IPS-20b (cell line): Measurements from ENCODE around the gene C17orf75.
A peak's percentile ranks its signal among the peaks of the same experiment; 100 is the strongest.

Source experiments
- H3K27ac ChIP-seq: one replicate; pipeline ENCODE4 v1.5.1; 2013; ENCODE audit warnings: low read length
- H3K27me3 ChIP-seq: 2 replicates; pipeline ENCODE4 v1.6.1; 2013; ENCODE audit warnings: mild to moderate bottlenecking, low read length, inconsistent platforms; ENCODE audit not compliant: insufficient read depth
- H3K36me3 ChIP-seq: 2 replicates; pipeline ENCODE4 v1.6.1; 2013; ENCODE audit warnings: low read depth, mild to moderate bottlenecking, inconsistent platforms, low read length, moderate library complexity; ENCODE audit not compliant: insufficient read depth
- H3K4me1 ChIP-seq: 2 replicates; pipeline ENCODE4 v1.6.1; 2013; ENCODE audit warnings: mild to moderate bottlenecking, control low read depth, inconsistent platforms, low read length, moderate library complexity; ENCODE audit not compliant: insufficient read depth
- H3K4me3 ChIP-seq: 2 replicates; pipeline ENCODE4 v1.5.1; 2013; ENCODE audit warnings: mild to moderate bottlenecking, low read length, inconsistent platforms
- H3K9ac ChIP-seq: 2 replicates; pipeline ENCODE4 v1.6.1; 2013; ENCODE audit warnings: low read depth, mild to moderate bottlenecking, inconsistent platforms, low read length, moderate library complexity
- H3K9me3 ChIP-seq: 2 replicates; pipeline ENCODE4 v1.6.1; 2013; ENCODE audit warnings: mild to moderate bottlenecking, low read depth, low read length, inconsistent platforms; ENCODE audit not compliant: insufficient read depth

C17orf75 gene

DNA sequence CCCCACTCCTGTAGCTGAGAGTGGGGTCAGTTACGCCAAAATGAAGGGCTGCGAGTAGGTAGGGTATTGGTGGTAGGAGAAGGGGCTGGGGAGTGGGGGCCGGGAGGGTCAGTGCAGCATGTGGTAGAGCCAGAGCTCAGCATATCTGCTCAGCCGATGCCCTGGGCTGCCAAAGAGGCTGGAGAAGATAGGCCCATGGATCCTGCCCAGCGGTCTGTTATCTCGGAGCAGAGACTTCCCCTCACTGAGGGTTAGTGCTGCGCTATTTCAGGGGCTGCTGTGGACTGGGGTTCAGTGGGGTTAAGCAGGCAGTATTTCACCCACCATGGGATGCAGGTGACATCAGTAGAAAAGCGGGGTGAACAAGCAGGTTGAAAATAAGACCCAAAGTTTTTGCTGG lies 56.7 kb downstream of the C17orf75 start:
- H3K9me3 ChIP-seq: no peaks in the 10 kb centered on the region
- no peaks in the 10 kb centered on the region for H3K36me3 ChIP-seq
- H3K27ac ChIP-seq: no peak overlapping the region
- H3K4me3 ChIP-seq: no peak overlapping the region
- H3K4me1 ChIP-seq: peaks cover 40% of the 10 kb centered on the region
- H3K27me3 ChIP-seq: no peaks in the 10 kb centered on the region
- H3K9ac ChIP-seq: no peak overlapping the region

GRCh38 chr17:32283745-32284201 lies 58.2 kb downstream of the C17orf75 start:
- H3K27me3 ChIP-seq: peaks cover 7% of the 10 kb centered on the region
- H3K9me3 ChIP-seq: no peaks in the 10 kb centered on the region
- H3K4me1 ChIP-seq: peaks cover 35% of the 10 kb centered on the region
- no peaks in the 10 kb centered on the region for H3K36me3 ChIP-seq
- no peak overlapping the region for H3K9ac ChIP-seq
- H3K4me3 ChIP-seq: no peak overlapping the region
- H3K27ac ChIP-seq: no peak overlapping the region

- peaks cover 33% of the 10 kb centered on the region; the same call in 1 of the 2 replicates for H3K4me1 ChIP-seq
- peaks cover 23% of the 10 kb centered on the region for H3K27me3 ChIP-seq
- no peak overlapping the region for H3K4me3 ChIP-seq
- peak overlapping the region; percentile 5 for H3K27ac ChIP-seq
- no peaks in the 10 kb centered on the region for H3K9me3 ChIP-seq
- no peaks in the 10 kb centered on the region for H3K36me3 ChIP-seq
- peak overlapping the region; percentile 22; the same call in 1 of the 2 replicates for H3K9ac ChIP-seq
Observed at GRCh38 chr17:32281011-32281451, 60.9 kb downstream of the C17orf75 start.

- H3K9me3 ChIP-seq: no peaks in the 10 kb centered on the region
- no peaks in the 10 kb centered on the region for H3K36me3 ChIP-seq
- peak overlapping the region; percentile 24; the same call in 1 of the 2 replicates for H3K9ac ChIP-seq
- peak overlapping the region; percentile 53; the same call in 1 of the 2 replicates for H3K4me3 ChIP-seq
- H3K4me1 ChIP-seq: peaks cover 41% of the 10 kb centered on the region; the same call in 1 of the 2 replicates
- H3K27me3 ChIP-seq: peaks cover 23% of the 10 kb centered on the region
- peak overlapping the region; percentile 69 for H3K27ac ChIP-seq
Observed at GRCh38 chr17:32279891-32280716, 61.9 kb downstream of the C17orf75 start.

DNA sequence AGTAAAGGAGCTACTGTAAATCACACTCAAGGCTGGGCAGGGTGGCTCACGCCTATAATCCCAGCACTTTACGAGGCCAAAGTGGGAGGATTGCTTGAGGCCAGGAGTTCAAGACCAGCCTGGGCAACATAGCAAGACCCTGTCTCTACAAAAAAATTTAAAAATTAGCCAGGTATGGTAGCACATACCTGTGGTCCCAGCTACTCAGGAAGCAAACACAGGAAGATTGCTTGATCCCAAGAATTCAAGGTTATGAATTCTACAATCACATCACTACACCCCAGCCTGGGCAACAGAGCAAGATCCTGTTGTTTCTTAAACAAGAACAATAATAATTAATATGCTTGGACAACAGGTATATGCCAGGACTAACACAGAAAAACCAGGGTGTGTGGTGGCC lies 63.2 kb downstream of the C17orf75 start:
- no peak overlapping the region for H3K9ac ChIP-seq
- peaks cover 45% of the 10 kb centered on the region; the same call in 1 of the 2 replicates for H3K4me1 ChIP-seq
- no peak overlapping the region for H3K4me3 ChIP-seq
- no peaks in the 10 kb centered on the region for H3K9me3 ChIP-seq
- no peak overlapping the region for H3K27ac ChIP-seq
- H3K36me3 ChIP-seq: no peaks in the 10 kb centered on the region
- H3K27me3 ChIP-seq: peaks cover 28% of the 10 kb centered on the region
